ENCODE results near the gene CHN1. TPM values are rescaled to one million over a fixed set of nuclear protein-coding genes. Genes with fewer than 3 reads are reported as not detected.
A peak's percentile ranks its signal among the peaks of the same experiment; 100 is the strongest.

The CHN1 gene
- total and polyA plus RNA-seq, 2 of the 8 experiments (the other 6 are each of a cell fraction or from before 2014, with no cell fraction given) = 54.0 to 65.7 TPM

DNA sequence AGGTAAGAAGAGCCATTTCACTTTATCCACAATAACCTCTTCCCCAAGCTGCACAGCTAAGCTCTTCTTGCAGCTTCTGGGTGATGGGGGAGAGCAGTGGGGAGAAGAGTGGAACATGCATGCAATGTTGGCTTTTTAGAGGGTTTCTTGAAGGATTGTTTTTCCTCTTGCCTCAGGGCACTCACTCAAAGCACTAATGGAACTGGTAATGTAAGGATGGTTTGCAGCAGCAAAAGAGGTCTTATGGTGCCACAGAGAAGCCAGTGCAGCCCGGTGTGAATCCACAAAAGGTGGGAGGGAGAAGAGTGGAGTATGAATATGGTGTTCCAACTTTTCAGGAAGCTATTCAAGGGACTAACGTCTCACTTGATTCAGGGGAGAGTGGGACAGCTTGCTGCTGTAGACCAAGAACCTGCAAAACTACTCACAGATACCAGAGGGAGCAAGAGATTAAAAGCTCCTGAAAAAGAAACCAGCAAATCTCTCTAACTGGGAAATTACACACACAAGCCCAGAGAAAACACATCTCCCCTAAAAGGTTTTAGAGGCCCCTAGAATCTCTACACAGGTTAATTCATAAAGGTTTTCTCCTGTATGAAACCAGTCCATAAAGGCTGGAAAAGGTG, 116.4 kb downstream of the CHN1 start:
- H4K91ac ChIP-seq (replicated peaks; ENCODE audit: insufficient read length, low read length) = no peak overlapping the region
- WGBS, 2 experiments (ENCODE audit: extremely low coverage in 1 of 2, insufficient coverage in 1 of 2, insufficient read length in 1 of 2, insufficient replicate concordance in 2 of 2, low coverage in 1 of 2, low lambda C conversion rate in 2 of 2, missing lambda C conversion rate in 1 of 2) = 70% methylated on average over 2 of the region's 2 CpGs; no CpG with 5 or more reads in 1 of the 2 experiments
- H2BK12ac ChIP-seq (ENCODE audit: low read depth, low read length) = no peak overlapping the region
- CTCF ChIA-PET (ENCODE audit: partially characterized antibody) = interaction anchor here (0.7 to 2.4 kb wide), 16 partner anchors 8 to 189 kb away, joined by 3 to 10 read pairs (median 5); no protein-coding TSS in a partner anchor
- H3K79me1 ChIP-seq (ENCODE audit: low read depth, low read length) = no peaks in the 10 kb centered on the region
- H4K20me1 ChIP-seq (replicated peaks in 1 of 2; ENCODE audit: control insufficient read depth in 1 of 2, insufficient read depth in 2 of 2, low read length in 2 of 2) = no peaks in the 10 kb centered on the region
- no peaks in the 10 kb centered on the region; a peak in 1 of 8 replicates for H3K36me3 ChIP-seq (ENCODE audit: control insufficient read depth in 2 of 4, insufficient read depth in 4 of 4, low read length in 3 of 4)
- H4K5ac ChIP-seq (ENCODE audit: insufficient read length, low read depth, low read length) = no peak overlapping the region
- no peaks in the 10 kb centered on the region for H3K27me3 ChIP-seq (replicated peaks in 1 of 4; ENCODE audit: control insufficient read depth in 3 of 4, extremely low read depth in 1 of 4, insufficient read depth in 3 of 4, low read length in 3 of 4)
- DNase-seq (ENCODE audit: low read depth in 1 of 2, low spot score in 2 of 2) (no peak), FAIRE-seq (peak; percentile 73)
- peaks cover 0 to 9% (median 5%) of the 10 kb centered on the region in 4 experiments; a peak in 4 of 7 replicates for H3K4me1 ChIP-seq (replicated peaks in 1 of 4; ENCODE audit: control insufficient read depth in 3 of 4, insufficient read depth in 4 of 4, low read length in 3 of 4)
- no peak overlapping the region for H4K8ac ChIP-seq (ENCODE audit: extremely low read depth, insufficient read depth, low read length)
- 0 out of 4 replicates have a peak overlapping the region, but pooled peaks of 1 of the 2 experiments have one; percentile 18 for H3K4me2 ChIP-seq (ENCODE audit: insufficient read depth in 1 of 2, low read depth in 2 of 2, low read length in 2 of 2)
- H3K9me3 ChIP-seq (ENCODE audit: insufficient read depth in 2 of 2, low read depth in 1 of 2, low read length in 1 of 2) = no peaks in the 10 kb centered on the region
- H3K9ac ChIP-seq (replicated peaks in 1 of 4; ENCODE audit: extremely low read depth in 1 of 4, low read depth in 3 of 4, low read length in 3 of 4) = no peak overlapping the region
- H2BK5ac ChIP-seq (ENCODE audit: low read depth, low read length) = 0 out of 2 replicates have a peak overlapping the region, but pooled peaks have one; percentile 3
- H3K79me2 ChIP-seq (ENCODE audit: control insufficient read depth in 1 of 2, insufficient read depth in 2 of 2, low read length in 2 of 2) = peaks cover 0 to 11% of the 10 kb centered on the region in 2 experiments; a peak in 2 of 4 replicates
- POLR2A ChIA-PET (ENCODE audit: partially characterized antibody) = interaction anchor here (0.5 to 1.7 kb wide), 6 partner anchors 8 to 100 kb away, joined by 3 to 5 read pairs (median 3); no protein-coding TSS in a partner anchor
- no peak overlapping the region for H3K56ac ChIP-seq (replicated peaks; ENCODE audit: insufficient read length, low read depth, low read length)
- no peak overlapping the region for H2BK20ac ChIP-seq (ENCODE audit: low read length)
- H3K14ac ChIP-seq (ENCODE audit: insufficient read length) = no peak overlapping the region
- H2BK15ac ChIP-seq (ENCODE audit: low read length) = no peak overlapping the region
- no peak overlapping the region for H3K4ac ChIP-seq (replicated peaks; ENCODE audit: insufficient read length, low read depth, low read length)
- H3K23me2 ChIP-seq (ENCODE audit: low read depth, low read length) = no peaks in the 10 kb centered on the region
- no peak overlapping the region for H3K27ac ChIP-seq (ENCODE audit: low read depth, low read length)
- TF ChIP-seq EZH2 (IDR thresholded peaks at IDR 0.05; ENCODE audit: low read depth, low read length, severe bottlenecking) (no peak), RAD21 (IDR thresholded peaks at IDR 0.05 in 1 of 2, conservative IDR thresholded peaks at IDR 0.05 in 1 of 2; ENCODE audit: low read depth in 2 of 2, low read length in 2 of 2) (peak; percentile 21 to 51; a peak in 3 of 4 replicates), CTCF (IDR thresholded peaks at IDR 0.05; ENCODE audit: control extremely low read depth in 1 of 3, insufficient read depth in 1 of 3, low read depth in 1 of 3, low read length in 3 of 3) (peak in 1 of 3 experiments; percentile 24; a peak in 1 of 4 replicates)
- no peak overlapping the region for H2BK120ac ChIP-seq (replicated peaks; ENCODE audit: low read depth, low read length)
- H2AK5ac ChIP-seq (ENCODE audit: low read depth, low read length) = no peak overlapping the region
- no peak overlapping the region for H3K4me3 ChIP-seq (ENCODE audit: extremely low read depth in 1 of 4, insufficient read depth in 2 of 4, low read depth in 3 of 4, low read length in 4 of 4)
- H3K18ac ChIP-seq (ENCODE audit: extremely low read depth, low read length) = peak overlapping the region; percentile 19; the same call in 1 of the 2 replicates
- H3K23ac ChIP-seq (ENCODE audit: insufficient read length) = no peak overlapping the region
- no peak overlapping the region for H2AFZ ChIP-seq (ENCODE audit: low read length)

All from H1 (cell line).